Esophagus squamous epithelium (tissue), 4 donors: ENCODE measurements around the gene LSG1.

Source experiments
- CTCF ChIP-seq, 6 experiments: fragments of 450-650 bp in 4 of 6; fragments of 200-600 bp in 2 of 6; sonication (generic) in 2 of 6; IDR thresholded peaks; one replicate each; pipeline ENCODE4 v1.5.1; 2016 to 2019; ENCODE audit warnings: antibody characterized with exemption in 6 of 6, mild to moderate bottlenecking in 4 of 6, moderate library complexity in 4 of 6
- POLR2A ChIP-seq, 4 donors: fragments of 450-650 bp; IDR thresholded peaks; one replicate each; pipeline ENCODE4 v1.6.1; 2017; ENCODE audit warnings: antibody characterized with exemption in 4 of 4, mild to moderate bottlenecking in 4 of 4, moderate library complexity in 3 of 4

DNA sequence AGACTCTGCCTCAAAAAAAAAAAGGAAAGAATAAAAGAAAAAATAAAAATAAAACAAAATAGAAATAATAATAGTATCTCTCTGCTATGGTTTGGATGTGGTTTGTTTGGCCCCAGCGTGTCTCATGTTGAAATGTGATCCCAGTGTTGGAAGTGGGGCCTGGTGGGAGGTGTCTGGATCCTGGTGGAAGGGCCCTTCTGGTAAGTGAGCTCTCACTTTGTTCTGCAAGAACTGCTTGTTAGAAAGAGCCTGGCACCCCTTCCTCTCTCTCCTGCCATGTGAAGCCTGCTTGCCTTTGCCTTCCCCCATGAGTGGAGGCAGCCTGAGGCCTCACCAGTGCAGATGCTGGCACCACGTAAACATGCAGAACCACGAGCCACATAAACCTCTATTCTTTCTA lies 65.0 kb downstream of the LSG1 start:
- TF ChIP-seq CTCF (IDR thresholded peaks at IDR 0.05) (no peak), POLR2A (IDR thresholded peaks at IDR 0.05) (no peak)
